DLD1 (cell line): ENCODE data around the gene WDFY3.

Experiments used
- in situ Hi-C: cut with HindIII; loops from 2 replicates; pipeline ENCODE4 v1.10.0; 2017; ENCODE audit warnings: low sequenced_read_pairs

WDFY3 gene

GRCh38 chr4:84913176-84913575, 53.3 kb downstream of the WDFY3 start:
- in situ Hi-C loops: no loop called here

- in situ Hi-C loops: no loop called here
Observed at GRCh38 chr4:84912741-84913140, 53.7 kb downstream of the WDFY3 start.

GRCh38 chr4:84908876-84909275, 57.6 kb downstream of the WDFY3 start:
- in situ Hi-C loops: no loop called here

GRCh38 chr4:84907145-84907544, 59.3 kb downstream of the WDFY3 start:
- in situ Hi-C loops: no loop called here

- in situ Hi-C loops: no loop called here
Observed at GRCh38 chr4:84905646-84906045, 60.8 kb downstream of the WDFY3 start.

- in situ Hi-C loops: no loop called here
Observed at GRCh38 chr4:84901740-84902281, 64.7 kb downstream of the WDFY3 start.

- in situ Hi-C loops: no loop called here
Observed at GRCh38 chr4:84901173-84901572, 65.3 kb downstream of the WDFY3 start.

- in situ Hi-C loops: no loop called here
Observed at GRCh38 chr4:84899616-84900015, 66.9 kb downstream of the WDFY3 start.

GRCh38 chr4:84897516-84897915, 69.0 kb downstream of the WDFY3 start:
- in situ Hi-C loops: no loop called here

- in situ Hi-C loops: no loop called here
Observed at GRCh38 chr4:84895283-84895682, 71.2 kb downstream of the WDFY3 start.

- in situ Hi-C loops: no loop called here
Observed at GRCh38 chr4:84894621-84895020, 71.9 kb downstream of the WDFY3 start.

GRCh38 chr4:84892950-84893349, 73.5 kb downstream of the WDFY3 start:
- in situ Hi-C loops: no loop called here

GRCh38 chr4:84887824-84888223, 78.7 kb downstream of the WDFY3 start:
- in situ Hi-C loops: no loop called here

- in situ Hi-C loops: no loop called here
Observed at GRCh38 chr4:84879651-84880200, 86.8 kb downstream of the WDFY3 start.

- in situ Hi-C loops: no loop called here
Observed at GRCh38 chr4:84878546-84878945, 87.9 kb downstream of the WDFY3 start.

GRCh38 chr4:84878090-84878489, 88.4 kb downstream of the WDFY3 start:
- in situ Hi-C loops: no loop called here

- in situ Hi-C loops: no loop called here
Observed at GRCh38 chr4:84877051-84877833, 89.2 kb downstream of the WDFY3 start.

- in situ Hi-C loops: no loop called here
Observed at GRCh38 chr4:84875636-84876371, 90.7 kb downstream of the WDFY3 start.

GRCh38 chr4:84874619-84875018, 91.9 kb downstream of the WDFY3 start:
- in situ Hi-C loops: no loop called here

- in situ Hi-C loops: no loop called here
Observed at GRCh38 chr4:84870398-84871163, 95.9 kb downstream of the WDFY3 start.

- in situ Hi-C loops: no loop called here
Observed at GRCh38 chr4:84866295-84866694, 100.2 kb downstream of the WDFY3 start.
